ENCODE measurements around the gene GSTO1.

DNA sequence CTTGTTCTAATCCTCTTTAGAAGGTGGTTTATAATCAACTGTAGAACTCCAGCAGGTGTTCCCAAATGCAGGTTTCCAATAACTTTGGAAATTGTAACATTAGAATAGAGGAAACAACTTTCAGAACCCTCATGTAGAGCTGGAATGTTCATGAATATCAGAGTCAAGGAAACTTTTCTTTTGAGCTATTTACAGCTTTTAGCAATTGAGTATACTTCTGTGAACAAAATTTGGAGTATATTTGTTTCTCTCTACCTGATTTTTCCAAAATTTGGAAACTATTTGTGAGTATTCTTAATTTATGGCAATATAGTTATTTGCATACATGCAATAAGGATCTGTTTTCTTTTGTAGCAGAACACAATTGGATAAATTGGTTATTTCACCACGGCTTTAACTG lies 19.8 kb upstream of the GSTO1 start:
- TF ChIP-seq, protein P1, sequence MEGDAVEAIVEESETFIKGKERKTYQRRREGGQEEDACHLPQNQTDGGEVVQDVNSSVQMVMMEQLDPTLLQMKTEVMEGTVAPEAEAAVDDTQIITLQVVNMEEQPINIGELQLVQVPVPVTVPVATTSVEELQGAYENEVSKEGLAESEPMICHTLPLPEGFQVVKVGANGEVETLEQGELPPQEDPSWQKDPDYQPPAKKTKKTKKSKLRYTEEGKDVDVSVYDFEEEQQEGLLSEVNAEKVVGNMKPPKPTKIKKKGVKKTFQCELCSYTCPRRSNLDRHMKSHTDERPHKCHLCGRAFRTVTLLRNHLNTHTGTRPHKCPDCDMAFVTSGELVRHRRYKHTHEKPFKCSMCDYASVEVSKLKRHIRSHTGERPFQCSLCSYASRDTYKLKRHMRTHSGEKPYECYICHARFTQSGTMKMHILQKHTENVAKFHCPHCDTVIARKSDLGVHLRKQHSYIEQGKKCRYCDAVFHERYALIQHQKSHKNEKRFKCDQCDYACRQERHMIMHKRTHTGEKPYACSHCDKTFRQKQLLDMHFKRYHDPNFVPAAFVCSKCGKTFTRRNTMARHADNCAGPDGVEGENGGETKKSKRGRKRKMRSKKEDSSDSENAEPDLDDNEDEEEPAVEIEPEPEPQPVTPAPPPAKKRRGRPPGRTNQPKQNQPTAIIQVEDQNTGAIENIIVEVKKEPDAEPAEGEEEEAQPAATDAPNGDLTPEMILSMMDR (optimal IDR thresholded peaks at IDR 0.05 in 1 of 3, IDR thresholded peaks at IDR 0.05 in 1 of 3, conservative IDR thresholded peaks at IDR 0.05 in 1 of 3; ENCODE audit: extremely low read depth in 1 of 3, insufficient read depth in 2 of 3, low read length in 3 of 3), result no peak
- TF ChIP-seq EZH2 (IDR thresholded peaks at IDR 0.05; ENCODE audit: low read length), result no peak
